ENCODE results near the gene APOF.
"Not testable (repeated sequence)": the region's sequence is repeated elsewhere in the genome, so short reads cannot be mapped to it uniquely, and the experiment has no call there.

- not testable (repeated sequence) for TF ChIP-seq CTCF (IDR thresholded peaks at IDR 0.05); RFX5 (IDR thresholded peaks at IDR 0.05); ESRRA (IDR thresholded peaks at IDR 0.05; ENCODE audit: borderline replicate concordance, low read length); POLR2A (IDR thresholded peaks at IDR 0.05; ENCODE audit: low read length); RAD21 (conservative IDR thresholded peaks at IDR 0.05 in 1 of 2, IDR thresholded peaks at IDR 0.05 in 1 of 2); ZSCAN20 (CRISPR knock-in tag; IDR thresholded peaks at IDR 0.05)
Observed at GRCh38 chr12:56342290-56342689, 20.4 kb downstream of the APOF start.
